Right ventricle myocardium inferior (tissue), 1 donor: ENCODE measurements around the gene POU2AF3. TPM values are rescaled to one million over a fixed set of nuclear protein-coding genes. Genes with fewer than 3 reads are reported as not detected.
"Not testable (repeated sequence)": the region's sequence is repeated elsewhere in the genome, so short reads cannot be mapped to it uniquely, and the experiment has no call there.

Experiments
- ATAC-seq: fragments of 200-7000 bp; cut with Tn5 transposase; one replicate; pipeline ENCODE4 v1.9.1; 2020; ENCODE audit warnings: mild to moderate bottlenecking, moderate library complexity
- DNase-seq: peaks from one replicate; pipeline ENCODE4 v3.0.0; 2021; ENCODE audit errors: missing footprints
- intact Hi-C: fragments of 100-400 bp; cut with DNase I; formaldehyde crosslinking; loops from one replicate; pipeline ENCODE4 v1.11.0; 2022
- total RNA-seq: library from RNA; stranded (reverse); fragmentation: NEBNext Ultra II Directional; extraction: Animal tissue kit (Norgen Biotek cat#: 25700); gene quantifications from one replicate; pipeline ENCODE4 v1.2.1, GENCODE V29; 2021
- donor health status: DM: no; HTN: yes; CAD: no; lungs with severe emphysema.

The POU2AF3 gene
- total RNA-seq, 1 donor from 2014 or later, result 0.65 TPM

GRCh38 chr11:111299101-111300026 lies 1.0 kb downstream of the POU2AF3 start:
- intact Hi-C loops, result no loop called here
- ATAC-seq (peak; percentile 90), DNase-seq (peak; percentile 81)

- no peak for ATAC-seq
- no peak for DNase-seq
- intact Hi-C loops, result no loop called here
Observed at GRCh38 chr11:111300569-111300968, 2.2 kb downstream of the POU2AF3 start.

GRCh38 chr11:111301004-111301841 lies 2.9 kb downstream of the POU2AF3 start:
- intact Hi-C loops, result no loop called here
- ATAC-seq (no peak), DNase-seq (no peak)

- ATAC-seq (no peak), DNase-seq (no peak)
- intact Hi-C loops, result no loop called here
Observed at GRCh38 chr11:111301842-111302118, 3.4 kb downstream of the POU2AF3 start.

- no peak for DNase-seq
- no peak for ATAC-seq
- intact Hi-C loops, result no loop called here
Observed at GRCh38 chr11:111302298-111302697, 4.0 kb downstream of the POU2AF3 start.

- intact Hi-C loops, result no loop called here
- ATAC-seq, result no peak
- DNase-seq, result no peak
Observed at GRCh38 chr11:111303461-111303860, 5.1 kb downstream of the POU2AF3 start.

GRCh38 chr11:111305162-111305802 lies 6.9 kb downstream of the POU2AF3 start:
- intact Hi-C loops, result no loop called here
- no peak for ATAC-seq
- no peak for DNase-seq

- ATAC-seq, result no peak
- intact Hi-C loops, result no loop called here
- no peak for DNase-seq
Observed at GRCh38 chr11:111305876-111306275, 7.5 kb downstream of the POU2AF3 start.

GRCh38 chr11:111306321-111306720 lies 8.0 kb downstream of the POU2AF3 start:
- no peak for ATAC-seq
- no peak for DNase-seq
- intact Hi-C loops, result no loop called here

GRCh38 chr11:111307472-111308108 lies 9.2 kb downstream of the POU2AF3 start:
- ATAC-seq, result no peak

GRCh38 chr11:111308140-111308539 lies 9.8 kb downstream of the POU2AF3 start:
- intact Hi-C loops, result no loop called here
- DNase-seq (no peak), ATAC-seq (peak; percentile 77)

More at GRCh38 chr11:111307472-111308108, 9.2 kb downstream of the POU2AF3 start:
- DNase-seq, result no peak
- intact Hi-C loops, result no loop called here

- DNase-seq, result no peak
- ATAC-seq, result no peak
- intact Hi-C loops, result no loop called here
Observed at GRCh38 chr11:111309215-111309915, 11.0 kb downstream of the POU2AF3 start.

GRCh38 chr11:111310088-111310487 lies 11.7 kb downstream of the POU2AF3 start:
- intact Hi-C loops, result no loop called here
- DNase-seq, result no peak
- ATAC-seq, result no peak

GRCh38 chr11:111310723-111311122 lies 12.4 kb downstream of the POU2AF3 start:
- DNase-seq, result no peak
- no peak for ATAC-seq
- intact Hi-C loops, result no loop called here

- no peak for ATAC-seq
- no peak for DNase-seq
- intact Hi-C loops, result no loop called here
Observed at GRCh38 chr11:111312076-111312475, 13.7 kb downstream of the POU2AF3 start.

GRCh38 chr11:111319296-111319695 lies 20.9 kb downstream of the POU2AF3 start:
- no peak for DNase-seq
- no peak for ATAC-seq
- intact Hi-C loops, result no loop called here

- DNase-seq, intact Hi-C loops, ATAC-seq: not testable (repeated sequence)
Observed at GRCh38 chr11:111320199-111320598, 21.9 kb downstream of the POU2AF3 start.
